HepG2 (cell line): ENCODE results near the gene ZBTB46.

Source experiments
- HDAC2 ChIP-seq: sonication (generic); formaldehyde crosslinking; IDR thresholded peaks from 2 replicates; pipeline ENCODE4 v1.4.0; 2020; ENCODE audit warnings: missing genetic modification reagents
- ZNF558 ChIP-seq: sonication (generic); formaldehyde crosslinking; IDR thresholded peaks from 2 replicates; pipeline ENCODE4 v1.9.0; 2022; ENCODE audit warnings: mild to moderate bottlenecking, missing genetic modification reagents, borderline replicate concordance
- ZNF709 ChIP-seq: sonication (generic); formaldehyde crosslinking; IDR thresholded peaks from 2 replicates; pipeline ENCODE4 v1.5.0; 2020; ENCODE audit warnings: mild to moderate bottlenecking, missing genetic modification reagents

DNA sequence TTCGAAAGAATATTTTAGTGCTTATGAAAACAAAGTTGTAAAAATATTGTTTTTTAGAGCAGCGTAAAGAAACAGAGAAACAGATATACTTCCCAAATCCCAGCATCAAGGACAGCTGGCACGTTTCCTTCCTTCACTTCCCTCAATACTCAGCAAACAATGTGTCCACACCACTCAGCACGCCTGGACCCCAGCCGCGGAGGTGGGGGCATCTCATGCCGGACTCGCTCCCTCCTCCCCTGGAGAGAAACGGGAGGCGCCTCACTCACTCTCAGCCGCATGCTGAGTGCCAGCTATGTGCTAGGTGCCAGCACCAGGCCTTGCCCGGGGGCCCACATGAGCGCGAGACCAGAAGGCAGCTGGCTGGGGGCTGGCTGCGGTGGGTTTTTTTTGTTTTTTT, 56.8 kb downstream of the ZBTB46 start:
- no peak for TF ChIP-seq HDAC2 (CRISPR knock-in tag)
- TF ChIP-seq ZNF558 = no peak
- TF ChIP-seq ZNF709 (CRISPR knock-in tag) = no peak
